ENCODE measurements around the gene EXOC3.

DNA sequence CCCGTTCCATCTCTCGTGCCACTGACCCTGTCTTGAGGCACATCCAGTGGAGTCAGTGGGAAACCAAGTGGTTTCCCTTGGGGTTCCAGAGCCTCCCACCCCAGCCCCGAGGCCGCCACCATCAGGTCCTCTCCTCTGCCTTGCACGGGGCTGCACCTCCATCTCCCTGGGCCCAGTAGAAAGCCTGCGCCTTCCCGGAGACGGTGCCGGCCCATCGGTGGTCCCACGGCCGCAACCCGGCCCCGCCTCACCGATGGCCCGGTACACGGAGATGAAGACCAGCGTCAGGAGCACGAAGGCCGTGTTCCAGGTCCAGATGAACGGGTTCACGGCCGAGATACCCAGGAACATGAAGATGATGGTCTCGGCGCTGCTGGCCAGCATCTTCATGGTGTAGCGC, 40.0 kb downstream of the EXOC3 start:
- TF ChIP-seq, protein P1, sequence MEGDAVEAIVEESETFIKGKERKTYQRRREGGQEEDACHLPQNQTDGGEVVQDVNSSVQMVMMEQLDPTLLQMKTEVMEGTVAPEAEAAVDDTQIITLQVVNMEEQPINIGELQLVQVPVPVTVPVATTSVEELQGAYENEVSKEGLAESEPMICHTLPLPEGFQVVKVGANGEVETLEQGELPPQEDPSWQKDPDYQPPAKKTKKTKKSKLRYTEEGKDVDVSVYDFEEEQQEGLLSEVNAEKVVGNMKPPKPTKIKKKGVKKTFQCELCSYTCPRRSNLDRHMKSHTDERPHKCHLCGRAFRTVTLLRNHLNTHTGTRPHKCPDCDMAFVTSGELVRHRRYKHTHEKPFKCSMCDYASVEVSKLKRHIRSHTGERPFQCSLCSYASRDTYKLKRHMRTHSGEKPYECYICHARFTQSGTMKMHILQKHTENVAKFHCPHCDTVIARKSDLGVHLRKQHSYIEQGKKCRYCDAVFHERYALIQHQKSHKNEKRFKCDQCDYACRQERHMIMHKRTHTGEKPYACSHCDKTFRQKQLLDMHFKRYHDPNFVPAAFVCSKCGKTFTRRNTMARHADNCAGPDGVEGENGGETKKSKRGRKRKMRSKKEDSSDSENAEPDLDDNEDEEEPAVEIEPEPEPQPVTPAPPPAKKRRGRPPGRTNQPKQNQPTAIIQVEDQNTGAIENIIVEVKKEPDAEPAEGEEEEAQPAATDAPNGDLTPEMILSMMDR (IDR thresholded peaks at IDR 0.05), result no peak
- TF ChIP-seq POLR2A (IDR thresholded peaks at IDR 0.05), result no peak
